Measurements from ENCODE around the gene CPEB3. TPM values are rescaled to one million over a fixed set of nuclear protein-coding genes. Genes with fewer than 3 reads are reported as not detected.

The CPEB3 gene
- total RNA-seq, 1 experiment from 2014 or later, result 2.8 TPM

- ChIA-PET POLR2A (interaction anchor here (0.6 to 1.6 kb wide), 4 partner anchors 9 to 29 kb away, joined by 3 to 7 read pairs (median 4); partner anchors contain the start of genes CPEB3 and MARCHF5), CTCF (no interaction called here)
- intact Hi-C loops (cut with micrococcal nuclease), result no loop called here
- no TSS peak for BruUV-seq (replicated peaks)
- Mint-ChIP-seq H3K36me3 (ENCODE audit: insufficient read depth, unreplicated experiment) (peaks cover 4% of the 10 kb centered on the region), H3K4me3 (ENCODE audit: unreplicated experiment) (no peak overlapping the region), H3K9me3 (ENCODE audit: unreplicated experiment) (no peaks in the 10 kb centered on the region), H3K27ac (ENCODE audit: low read depth, unreplicated experiment) (no peak overlapping the region), H3K4me1 (ENCODE audit: insufficient read depth, unreplicated experiment) (no peaks in the 10 kb centered on the region), H3K27me3 (ENCODE audit: insufficient read depth, unreplicated experiment) (no peaks in the 10 kb centered on the region)
- DNase-seq (ENCODE audit: unreplicated experiment), result no peak
- TF ChIP-seq, protein P1, sequence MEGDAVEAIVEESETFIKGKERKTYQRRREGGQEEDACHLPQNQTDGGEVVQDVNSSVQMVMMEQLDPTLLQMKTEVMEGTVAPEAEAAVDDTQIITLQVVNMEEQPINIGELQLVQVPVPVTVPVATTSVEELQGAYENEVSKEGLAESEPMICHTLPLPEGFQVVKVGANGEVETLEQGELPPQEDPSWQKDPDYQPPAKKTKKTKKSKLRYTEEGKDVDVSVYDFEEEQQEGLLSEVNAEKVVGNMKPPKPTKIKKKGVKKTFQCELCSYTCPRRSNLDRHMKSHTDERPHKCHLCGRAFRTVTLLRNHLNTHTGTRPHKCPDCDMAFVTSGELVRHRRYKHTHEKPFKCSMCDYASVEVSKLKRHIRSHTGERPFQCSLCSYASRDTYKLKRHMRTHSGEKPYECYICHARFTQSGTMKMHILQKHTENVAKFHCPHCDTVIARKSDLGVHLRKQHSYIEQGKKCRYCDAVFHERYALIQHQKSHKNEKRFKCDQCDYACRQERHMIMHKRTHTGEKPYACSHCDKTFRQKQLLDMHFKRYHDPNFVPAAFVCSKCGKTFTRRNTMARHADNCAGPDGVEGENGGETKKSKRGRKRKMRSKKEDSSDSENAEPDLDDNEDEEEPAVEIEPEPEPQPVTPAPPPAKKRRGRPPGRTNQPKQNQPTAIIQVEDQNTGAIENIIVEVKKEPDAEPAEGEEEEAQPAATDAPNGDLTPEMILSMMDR (IDR thresholded peaks at IDR 0.05; ENCODE audit: unreplicated experiment), result no peak
Measured at GRCh38 chr10:92267343-92267742, 23.5 kb downstream of the CPEB3 start.

DNA sequence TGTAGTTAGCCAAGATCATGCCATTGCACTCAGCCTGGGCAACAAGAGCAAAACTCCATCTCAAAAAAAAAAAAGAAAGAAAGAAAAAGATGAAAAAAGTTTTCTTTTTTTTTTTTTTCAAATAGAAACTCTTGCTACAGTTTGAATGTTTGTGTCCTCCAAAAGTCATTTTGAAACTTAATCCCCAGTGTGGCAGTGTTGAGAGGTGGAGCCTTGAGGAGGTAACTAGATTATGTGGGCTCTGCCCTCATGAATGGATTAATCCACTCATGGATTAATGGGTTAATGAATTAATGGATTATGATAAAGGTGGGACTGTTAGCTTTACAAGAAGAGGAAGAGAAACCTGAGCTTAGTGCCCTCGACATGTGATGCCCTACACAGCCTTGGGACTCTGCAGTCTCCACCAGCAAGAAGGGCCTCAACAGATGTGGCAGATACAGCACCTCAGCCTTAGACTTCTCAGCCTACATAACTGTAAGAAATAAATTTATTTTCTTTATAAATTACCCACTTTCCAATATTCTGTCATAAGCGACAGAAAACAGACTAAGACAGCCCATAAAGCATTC is 25.1 kb downstream of the CPEB3 start:
- no peaks in the 10 kb centered on the region for H3K9me3 Mint-ChIP-seq (ENCODE audit: unreplicated experiment)
- H3K27ac Mint-ChIP-seq (ENCODE audit: low read depth, unreplicated experiment), result no peak overlapping the region
- peaks cover 4% of the 10 kb centered on the region for H3K36me3 Mint-ChIP-seq (ENCODE audit: insufficient read depth, unreplicated experiment)
- H3K27me3 Mint-ChIP-seq (ENCODE audit: insufficient read depth, unreplicated experiment), result no peaks in the 10 kb centered on the region
- CTCF ChIA-PET, result interaction anchor here (1.2 kb wide), 1 partner anchor 9 kb away, joined by 3 read pairs; no protein-coding TSS in a partner anchor
- no peak for DNase-seq (ENCODE audit: unreplicated experiment)
- intact Hi-C loops (cut with micrococcal nuclease), result no loop called here
- no peak overlapping the region for H3K4me3 Mint-ChIP-seq (ENCODE audit: unreplicated experiment)
- H3K4me1 Mint-ChIP-seq (ENCODE audit: insufficient read depth, unreplicated experiment), result no peaks in the 10 kb centered on the region
- no TSS peak for BruUV-seq (replicated peaks)
- POLR2A ChIA-PET, result no interaction called here
- TF ChIP-seq, protein P1 (IDR thresholded peaks at IDR 0.05; ENCODE audit: unreplicated experiment), result no peak

DNA sequence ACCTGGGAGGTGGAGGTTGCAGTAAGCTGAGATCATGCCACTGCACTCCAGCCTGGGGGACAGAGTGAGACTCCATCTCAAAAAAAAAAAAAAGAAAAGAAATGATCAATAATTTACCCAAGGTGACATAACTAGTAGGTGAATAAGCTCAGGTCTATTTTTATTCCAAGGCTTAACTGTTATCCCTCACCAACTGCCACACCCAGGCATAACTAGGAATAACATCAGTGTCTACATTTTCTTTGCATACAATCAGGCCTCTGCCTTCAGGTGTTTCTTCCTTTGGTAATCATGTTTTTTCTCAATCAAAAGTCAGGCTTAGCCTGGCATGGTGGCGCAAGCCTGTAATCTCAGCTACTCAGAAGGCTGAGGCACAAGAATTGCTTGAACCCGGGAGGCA is 26.6 kb downstream of the CPEB3 start:
- CTCF ChIA-PET, result interaction anchor here (0.6 to 1.0 kb wide), 3 partner anchors 58 to 450 kb away, joined by 3 to 4 read pairs (median 3); no protein-coding TSS in a partner anchor
- Mint-ChIP-seq H3K4me1 (ENCODE audit: insufficient read depth, unreplicated experiment) (no peaks in the 10 kb centered on the region), H3K27me3 (ENCODE audit: insufficient read depth, unreplicated experiment) (no peaks in the 10 kb centered on the region), H3K4me3 (ENCODE audit: unreplicated experiment) (no peak overlapping the region), H3K9me3 (ENCODE audit: unreplicated experiment) (no peaks in the 10 kb centered on the region), H3K36me3 (ENCODE audit: insufficient read depth, unreplicated experiment) (peaks cover 4% of the 10 kb centered on the region), H3K27ac (ENCODE audit: low read depth, unreplicated experiment) (no peak overlapping the region)
- BruUV-seq (replicated peaks), result no TSS peak
- POLR2A ChIA-PET, result interaction anchor here (0.7 kb wide), 1 partner anchor 25 kb away, joined by 3 read pairs; no protein-coding TSS in a partner anchor
- TF ChIP-seq, protein P1 (IDR thresholded peaks at IDR 0.05; ENCODE audit: unreplicated experiment), result no peak
- no peak for DNase-seq (ENCODE audit: unreplicated experiment)
- intact Hi-C loops (cut with micrococcal nuclease), result no loop called here

DNA sequence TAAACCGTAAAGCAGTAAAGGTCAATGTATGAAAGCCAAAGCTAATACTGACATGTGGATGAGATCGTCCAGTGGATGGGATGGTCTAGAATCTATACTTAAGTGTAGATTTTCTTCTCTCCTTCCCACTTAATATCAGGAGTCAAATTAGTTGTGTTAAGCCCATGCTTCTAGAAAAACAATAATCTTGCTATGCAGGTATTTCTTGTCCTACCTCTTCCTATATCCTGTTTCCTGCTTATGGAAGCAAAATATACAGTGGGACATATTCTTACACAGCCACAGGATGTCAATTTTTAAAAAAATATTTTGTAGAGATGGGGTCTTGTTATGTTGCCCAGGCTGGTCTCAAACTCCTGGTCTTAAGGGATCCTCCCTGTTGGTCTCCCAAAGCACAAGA is 27.5 kb downstream of the CPEB3 start:
- H3K9me3 Mint-ChIP-seq (ENCODE audit: unreplicated experiment), result no peaks in the 10 kb centered on the region
- no peak overlapping the region for H3K4me3 Mint-ChIP-seq (ENCODE audit: unreplicated experiment)
- H3K36me3 Mint-ChIP-seq (ENCODE audit: insufficient read depth, unreplicated experiment), result peaks cover 4% of the 10 kb centered on the region
- TF ChIP-seq, protein P1 (IDR thresholded peaks at IDR 0.05; ENCODE audit: unreplicated experiment), result no peak
- H3K27ac Mint-ChIP-seq (ENCODE audit: low read depth, unreplicated experiment), result no peak overlapping the region
- intact Hi-C loops (cut with micrococcal nuclease), result no loop called here
- POLR2A ChIA-PET, result no interaction called here
- no peak for DNase-seq (ENCODE audit: unreplicated experiment)
- CTCF ChIA-PET, result interaction anchor here (1.0 kb wide), 1 partner anchor 59 kb away, joined by 3 read pairs; no protein-coding TSS in a partner anchor
- H3K27me3 Mint-ChIP-seq (ENCODE audit: insufficient read depth, unreplicated experiment), result no peaks in the 10 kb centered on the region
- no TSS peak for BruUV-seq (replicated peaks)
- H3K4me1 Mint-ChIP-seq (ENCODE audit: insufficient read depth, unreplicated experiment), result no peaks in the 10 kb centered on the region
